ENCODE data around the gene OR4N5. TPM values are rescaled to one million over a fixed set of nuclear protein-coding genes. Genes with fewer than 3 reads are reported as not detected.

Gene OR4N5
- total and polyA plus RNA-seq, 2 experiments from 2014 or later: not detected

- TF ChIP-seq, protein P1, sequence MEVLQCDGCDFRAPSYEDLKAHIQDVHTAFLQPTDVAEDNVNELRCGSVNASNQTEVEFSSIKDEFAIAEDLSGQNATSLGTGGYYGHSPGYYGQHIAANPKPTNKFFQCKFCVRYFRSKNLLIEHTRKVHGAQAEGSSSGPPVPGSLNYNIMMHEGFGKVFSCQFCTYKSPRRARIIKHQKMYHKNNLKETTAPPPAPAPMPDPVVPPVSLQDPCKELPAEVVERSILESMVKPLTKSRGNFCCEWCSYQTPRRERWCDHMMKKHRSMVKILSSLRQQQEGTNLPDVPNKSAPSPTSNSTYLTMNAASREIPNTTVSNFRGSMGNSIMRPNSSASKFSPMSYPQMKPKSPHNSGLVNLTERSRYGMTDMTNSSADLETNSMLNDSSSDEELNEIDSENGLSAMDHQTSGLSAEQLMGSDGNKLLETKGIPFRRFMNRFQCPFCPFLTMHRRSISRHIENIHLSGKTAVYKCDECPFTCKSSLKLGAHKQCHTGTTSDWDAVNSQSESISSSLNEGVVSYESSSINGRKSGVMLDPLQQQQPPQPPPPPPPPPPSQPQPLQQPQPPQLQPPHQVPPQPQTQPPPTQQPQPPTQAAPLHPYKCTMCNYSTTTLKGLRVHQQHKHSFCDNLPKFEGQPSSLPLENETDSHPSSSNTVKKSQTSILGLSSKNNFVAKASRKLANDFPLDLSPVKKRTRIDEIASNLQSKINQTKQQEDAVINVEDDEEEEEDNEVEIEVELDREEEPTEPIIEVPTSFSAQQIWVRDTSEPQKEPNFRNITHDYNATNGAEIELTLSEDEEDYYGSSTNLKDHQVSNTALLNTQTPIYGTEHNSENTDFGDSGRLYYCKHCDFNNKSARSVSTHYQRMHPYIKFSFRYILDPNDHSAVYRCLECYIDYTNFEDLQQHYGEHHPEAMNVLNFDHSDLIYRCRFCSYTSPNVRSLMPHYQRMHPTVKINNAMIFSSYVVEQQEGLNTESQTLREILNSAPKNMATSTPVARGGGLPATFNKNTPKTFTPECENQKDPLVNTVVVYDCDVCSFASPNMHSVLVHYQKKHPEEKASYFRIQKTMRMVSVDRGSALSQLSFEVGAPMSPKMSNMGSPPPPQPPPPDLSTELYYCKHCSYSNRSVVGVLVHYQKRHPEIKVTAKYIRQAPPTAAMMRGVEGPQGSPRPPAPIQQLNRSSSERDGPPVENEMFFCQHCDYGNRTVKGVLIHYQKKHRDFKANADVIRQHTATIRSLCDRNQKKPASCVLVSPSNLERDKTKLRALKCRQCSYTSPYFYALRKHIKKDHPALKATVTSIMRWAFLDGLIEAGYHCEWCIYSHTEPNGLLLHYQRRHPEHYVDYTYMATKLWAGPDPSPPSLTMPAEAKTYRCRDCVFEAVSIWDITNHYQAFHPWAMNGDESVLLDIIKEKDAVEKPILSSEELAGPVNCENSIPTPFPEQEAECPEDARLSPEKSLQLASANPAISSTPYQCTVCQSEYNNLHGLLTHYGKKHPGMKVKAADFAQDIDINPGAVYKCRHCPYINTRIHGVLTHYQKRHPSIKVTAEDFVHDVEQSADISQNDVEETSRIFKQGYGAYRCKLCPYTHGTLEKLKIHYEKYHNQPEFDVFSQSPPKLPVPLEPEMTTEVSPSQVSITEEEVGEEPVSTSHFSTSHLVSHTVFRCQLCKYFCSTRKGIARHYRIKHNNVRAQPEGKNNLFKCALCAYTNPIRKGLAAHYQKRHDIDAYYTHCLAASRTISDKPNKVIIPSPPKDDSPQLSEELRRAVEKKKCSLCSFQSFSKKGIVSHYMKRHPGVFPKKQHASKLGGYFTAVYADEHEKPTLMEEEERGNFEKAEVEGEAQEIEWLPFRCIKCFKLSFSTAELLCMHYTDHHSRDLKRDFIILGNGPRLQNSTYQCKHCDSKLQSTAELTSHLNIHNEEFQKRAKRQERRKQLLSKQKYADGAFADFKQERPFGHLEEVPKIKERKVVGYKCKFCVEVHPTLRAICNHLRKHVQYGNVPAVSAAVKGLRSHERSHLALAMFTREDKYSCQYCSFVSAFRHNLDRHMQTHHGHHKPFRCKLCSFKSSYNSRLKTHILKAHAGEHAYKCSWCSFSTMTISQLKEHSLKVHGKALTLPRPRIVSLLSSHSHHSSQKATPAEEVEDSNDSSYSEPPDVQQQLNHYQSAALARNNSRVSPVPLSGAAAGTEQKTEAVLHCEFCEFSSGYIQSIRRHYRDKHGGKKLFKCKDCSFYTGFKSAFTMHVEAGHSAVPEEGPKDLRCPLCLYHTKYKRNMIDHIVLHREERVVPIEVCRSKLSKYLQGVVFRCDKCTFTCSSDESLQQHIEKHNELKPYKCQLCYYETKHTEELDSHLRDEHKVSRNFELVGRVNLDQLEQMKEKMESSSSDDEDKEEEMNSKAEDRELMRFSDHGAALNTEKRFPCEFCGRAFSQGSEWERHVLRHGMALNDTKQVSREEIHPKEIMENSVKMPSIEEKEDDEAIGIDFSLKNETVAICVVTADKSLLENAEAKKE (CRISPR knock-in tag; IDR thresholded peaks at IDR 0.05): no peak
- TF ChIP-seq NANOG (IDR thresholded peaks at IDR 0.05; ENCODE audit: borderline replicate concordance): no peak
- no peak for TF ChIP-seq EZH2 (IDR thresholded peaks at IDR 0.05; ENCODE audit: low read depth, unreplicated experiment)
Observed at GRCh38 chr14:20191396-20191795, 52.8 kb downstream of the OR4N5 start (continued).

DNA sequence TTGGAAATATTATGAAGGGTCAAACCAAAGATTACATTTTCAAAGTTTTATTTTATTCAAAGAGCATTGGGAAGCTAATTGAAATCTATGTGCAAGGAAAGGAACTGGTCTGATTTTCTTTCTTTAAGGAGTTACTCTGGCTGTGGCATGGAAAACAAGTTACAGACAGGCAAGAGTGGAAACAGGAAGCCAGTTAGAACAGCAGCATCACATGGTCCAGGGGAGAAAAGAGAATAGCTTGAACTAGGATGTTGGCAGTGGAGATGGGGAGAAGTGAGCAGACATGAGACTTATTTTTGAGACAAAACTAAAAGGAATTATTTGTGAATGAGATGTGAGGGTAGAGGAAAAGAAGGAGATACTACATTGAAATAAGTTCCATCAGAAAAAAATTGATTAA is 55.5 kb downstream of the OR4N5 start:
- H3K27me3 Mint-ChIP-seq (ENCODE audit: insufficient read depth, low read depth, poor library complexity): peaks cover 4% of the 10 kb centered on the region
- no peak overlapping the region for H2AFZ ChIP-seq
- TF ChIP-seq ZNF114 (CRISPR knock-in tag; IDR thresholded peaks at IDR 0.05): no peak
- no peak for DNase-seq (ENCODE audit: low spot score)
- H3K4me3 Mint-ChIP-seq: no peak overlapping the region
- H3K27me3 ChIP-seq (ENCODE audit: insufficient read depth): no peaks in the 10 kb centered on the region
- no peaks in the 10 kb centered on the region for H3K4me1 ChIP-seq (ENCODE audit: insufficient read depth)
- no peaks in the 10 kb centered on the region for H3K9me2 ChIP-seq (ENCODE audit: insufficient read depth)
- H3K4me2 ChIP-seq: no peak overlapping the region
- no peak for ATAC-seq
- H4K20me1 ChIP-seq (replicated peaks; ENCODE audit: insufficient read depth): no peaks in the 10 kb centered on the region
- H3K4me1 Mint-ChIP-seq: no peaks in the 10 kb centered on the region
- H3K4me3 ChIP-seq: no peak overlapping the region
- peaks cover 36% of the 10 kb centered on the region for H3K36me3 Mint-ChIP-seq (ENCODE audit: low read depth)
- H3K27ac ChIP-seq (ENCODE audit: low read depth): no peak overlapping the region
- H3F3A ChIP-seq (replicated peaks; ENCODE audit: low read depth): no peaks in the 10 kb centered on the region
- H3K27ac Mint-ChIP-seq: no peak overlapping the region
- H3K36me3 ChIP-seq (ENCODE audit: insufficient read depth): 0 out of 2 replicates have a peak, but pooled peaks cover 14% of the 10 kb centered on the region
- H3K79me2 ChIP-seq (replicated peaks; ENCODE audit: insufficient read depth): no peaks in the 10 kb centered on the region
- peaks cover 93% of the 10 kb centered on the region for H3K9me3 Mint-ChIP-seq

Small RNA genes lying within 50 kb of the gene (small RNA-seq; reads per million reads assigned to genes)
- not detected for gene GTF2IP22 (ENCODE audit: low replicate concordance)
- not detected for gene RNA5SP380 (ENCODE audit: low replicate concordance)

Other genes starting within 250 kb of the OR4N5 start
- gene OR4K5, start 218.2 kb upstream of the OR4N5 start, total RNA-seq (2014; rRNA removed; shearing (Covaris generic)): not detected in 2 replicates
- not detected in 2 replicates for gene OR4K5, start 218.2 kb upstream of the OR4N5 start, polyA plus RNA-seq (2016; fragmentation: Nextera tagmentation; extraction: Ambion mirVana)
- gene OR4K1, start 207.9 kb upstream of the OR4N5 start, total RNA-seq (2014; rRNA removed; shearing (Covaris generic)): not detected in 2 replicates
- not detected in 2 replicates for gene OR4K1, start 207.9 kb upstream of the OR4N5 start, polyA plus RNA-seq (2016; fragmentation: Nextera tagmentation; extraction: Ambion mirVana)
- gene OR4K15, start 163.2 kb upstream of the OR4N5 start, total RNA-seq (2014; rRNA removed; shearing (Covaris generic)): not detected in 2 replicates
- gene OR4K15, start 163.2 kb upstream of the OR4N5 start, polyA plus RNA-seq (2016; fragmentation: Nextera tagmentation; extraction: Ambion mirVana): not detected in 2 replicates
- not detected in 2 replicates for gene OR4Q2, start 136.7 kb upstream of the OR4N5 start, total RNA-seq (2014; rRNA removed; shearing (Covaris generic))
- not detected in 2 replicates for gene OR4Q2, start 136.7 kb upstream of the OR4N5 start, polyA plus RNA-seq (2016; fragmentation: Nextera tagmentation; extraction: Ambion mirVana)
- gene OR4K14, start 119.5 kb upstream of the OR4N5 start, total RNA-seq (2014; rRNA removed; shearing (Covaris generic)): not detected in 2 replicates
- not detected in 2 replicates for gene OR4K14, start 119.5 kb upstream of the OR4N5 start, polyA plus RNA-seq (2016; fragmentation: Nextera tagmentation; extraction: Ambion mirVana)
- gene OR4K13, start 102.8 kb upstream of the OR4N5 start, total RNA-seq (2014; rRNA removed; shearing (Covaris generic)): not detected in 2 replicates
- gene OR4K13, start 102.8 kb upstream of the OR4N5 start, polyA plus RNA-seq (2016; fragmentation: Nextera tagmentation; extraction: Ambion mirVana): not detected in 2 replicates
- gene OR4L1, start 78.8 kb upstream of the OR4N5 start, total RNA-seq (2014; rRNA removed; shearing (Covaris generic)): not detected in 2 replicates
- not detected in 2 replicates for gene OR4L1, start 78.8 kb upstream of the OR4N5 start, polyA plus RNA-seq (2016; fragmentation: Nextera tagmentation; extraction: Ambion mirVana)
- gene OR4K17, start 28.1 kb upstream of the OR4N5 start, total RNA-seq (2014; rRNA removed; shearing (Covaris generic)): not detected in 2 replicates
- not detected in 2 replicates for gene OR4K17, start 28.1 kb upstream of the OR4N5 start, polyA plus RNA-seq (2016; fragmentation: Nextera tagmentation; extraction: Ambion mirVana)
- gene OR11G2, start 52.1 kb downstream of the OR4N5 start, total RNA-seq (2014; rRNA removed; shearing (Covaris generic)): not detected in 2 replicates
- not detected in 2 replicates for gene OR11G2, start 52.1 kb downstream of the OR4N5 start, polyA plus RNA-seq (2016; fragmentation: Nextera tagmentation; extraction: Ambion mirVana)
- not detected in 2 replicates for gene OR11H6, start 84.9 kb downstream of the OR4N5 start, total RNA-seq (2014; rRNA removed; shearing (Covaris generic))
- not detected in 2 replicates for gene OR11H6, start 84.9 kb downstream of the OR4N5 start, polyA plus RNA-seq (2016; fragmentation: Nextera tagmentation; extraction: Ambion mirVana)
- not detected in 2 replicates for gene OR11H7, start 90.2 kb downstream of the OR4N5 start, total RNA-seq (2014; rRNA removed; shearing (Covaris generic))
- not detected in 2 replicates for gene OR11H7, start 90.2 kb downstream of the OR4N5 start, polyA plus RNA-seq (2016; fragmentation: Nextera tagmentation; extraction: Ambion mirVana)
- not detected in 2 replicates for gene OR11H4, start 100.5 kb downstream of the OR4N5 start, total RNA-seq (2014; rRNA removed; shearing (Covaris generic))
- not detected in 2 replicates for gene OR11H4, start 100.5 kb downstream of the OR4N5 start, polyA plus RNA-seq (2016; fragmentation: Nextera tagmentation; extraction: Ambion mirVana)
- 14.6 and 16.4 TPM in 2 replicates for gene TTC5, start 167.1 kb downstream of the OR4N5 start, total RNA-seq (2014; rRNA removed; shearing (Covaris generic))
- 9.3 and 11.9 TPM in 2 replicates for gene TTC5, start 167.1 kb downstream of the OR4N5 start, polyA plus RNA-seq (2016; fragmentation: Nextera tagmentation; extraction: Ambion mirVana)
- 247 and 254 TPM in 2 replicates for gene CCNB1IP1, start 194.5 kb downstream of the OR4N5 start, total RNA-seq (2014; rRNA removed; shearing (Covaris generic))
- 108 and 110 TPM in 2 replicates for gene CCNB1IP1, start 194.5 kb downstream of the OR4N5 start, polyA plus RNA-seq (2016; fragmentation: Nextera tagmentation; extraction: Ambion mirVana)
- 27.0 and 27.8 TPM in 2 replicates for gene PARP2, start 204.8 kb downstream of the OR4N5 start, total RNA-seq (2014; rRNA removed; shearing (Covaris generic))
- gene PARP2, start 204.8 kb downstream of the OR4N5 start, polyA plus RNA-seq (2016; fragmentation: Nextera tagmentation; extraction: Ambion mirVana): 39.5 and 42.7 TPM in 2 replicates

Measured in GM23338 (cell line).